Bronchial epithelial cell (primary cell): ENCODE results near the gene KCNK3. TPM values are rescaled to one million over a fixed set of nuclear protein-coding genes. Genes with fewer than 3 reads are reported as not detected.

ENCODE experiments used
- DNase-seq: peaks from one replicate; pipeline ENCODE4 v3.0.0-alpha.2; 2010; ENCODE audit warnings: low read depth
- FAIRE-seq: peaks from 2 replicates; lab custom pipeline; 2011; peaks lifted over from hg19 to GRCh38; lab: Jason Lieb, UNC
- H3K27me3 ChIP-seq: 2 replicates; pipeline ENCODE4 v1.5.1; 2011; ENCODE audit warnings: low read length; ENCODE audit not compliant: control insufficient read depth, insufficient read depth
- H3K36me3 ChIP-seq: 2 replicates; pipeline ENCODE4 v1.5.1; 2011; ENCODE audit warnings: low read length; ENCODE audit not compliant: control insufficient read depth, insufficient read depth
- H3K4me3 ChIP-seq: 2 replicates; pipeline ENCODE4 v1.5.1; 2011; ENCODE audit warnings: mild to moderate bottlenecking, low read depth, low read length, control low read depth
- CTCF ChIP-seq: IDR thresholded peaks from 2 replicates; pipeline ENCODE4 v1.5.1; 2011; ENCODE audit warnings: mild to moderate bottlenecking, moderate library complexity, low read length, control low read depth, inconsistent platforms; ENCODE audit not compliant: insufficient read depth, severe bottlenecking
- total RNA-seq: library from RNA; depleted of rRNA; stranded (reverse); fragments of >200 nt; gene quantifications from 2 replicates; pipeline ENCODE4 v1.2.1, GENCODE V29; 2014

The KCNK3 gene
- total RNA-seq, 1 donor from 2014 or later: not detected

DNA sequence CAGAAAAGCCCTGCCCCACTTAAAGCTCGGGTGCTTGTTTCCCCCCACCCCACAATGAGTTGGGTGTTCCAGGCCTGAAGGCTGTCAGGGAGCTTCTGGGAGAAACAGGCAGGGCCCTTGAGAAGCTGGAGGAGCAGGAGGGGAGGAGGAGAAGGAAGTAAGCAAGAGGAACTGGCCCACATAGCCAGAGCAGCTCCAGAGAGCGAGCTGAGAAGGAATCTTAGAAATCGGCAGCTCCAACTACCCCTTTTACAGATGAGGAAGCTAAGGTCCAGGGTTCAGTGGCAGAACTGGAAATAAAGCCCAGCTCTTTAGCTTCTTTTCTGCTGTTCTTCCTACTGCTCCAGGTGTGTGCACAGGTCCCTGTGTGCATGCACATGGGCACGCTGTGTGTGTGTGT, 12.7 kb upstream of the KCNK3 start:
- Histone ChIP-seq H3K4me3 (no peak overlapping the region), H3K27me3 (peaks cover 8% of the 10 kb centered on the region), H3K36me3 (no peaks in the 10 kb centered on the region)
- no peak for TF ChIP-seq CTCF
- DNase-seq: no peak
- no peak for FAIRE-seq

GRCh38 chr2:26681656-26682055, 10.9 kb upstream of the KCNK3 start:
- peaks cover 13% of the 10 kb centered on the region for H3K27me3 ChIP-seq

GRCh38 chr2:26682155-26682554, 10.4 kb upstream of the KCNK3 start:
- Histone ChIP-seq H3K36me3 (no peaks in the 10 kb centered on the region), H3K27me3 (peaks cover 17% of the 10 kb centered on the region), H3K4me3 (no peak overlapping the region)
- no peak for DNase-seq
- TF ChIP-seq CTCF: no peak
- FAIRE-seq: no peak

More at GRCh38 chr2:26681656-26682055, 10.9 kb upstream of the KCNK3 start:
- H3K36me3 ChIP-seq: no peaks in the 10 kb centered on the region
- no peak for TF ChIP-seq CTCF
- DNase-seq (no peak), FAIRE-seq (no peak)
- no peak overlapping the region for H3K4me3 ChIP-seq

GRCh38 chr2:26683583-26683982, 8.9 kb upstream of the KCNK3 start:
- no peak for DNase-seq
- no peak for FAIRE-seq
- Histone ChIP-seq H3K27me3 (peaks cover 16% of the 10 kb centered on the region), H3K36me3 (no peaks in the 10 kb centered on the region), H3K4me3 (no peak overlapping the region)
- TF ChIP-seq CTCF: no peak

DNA sequence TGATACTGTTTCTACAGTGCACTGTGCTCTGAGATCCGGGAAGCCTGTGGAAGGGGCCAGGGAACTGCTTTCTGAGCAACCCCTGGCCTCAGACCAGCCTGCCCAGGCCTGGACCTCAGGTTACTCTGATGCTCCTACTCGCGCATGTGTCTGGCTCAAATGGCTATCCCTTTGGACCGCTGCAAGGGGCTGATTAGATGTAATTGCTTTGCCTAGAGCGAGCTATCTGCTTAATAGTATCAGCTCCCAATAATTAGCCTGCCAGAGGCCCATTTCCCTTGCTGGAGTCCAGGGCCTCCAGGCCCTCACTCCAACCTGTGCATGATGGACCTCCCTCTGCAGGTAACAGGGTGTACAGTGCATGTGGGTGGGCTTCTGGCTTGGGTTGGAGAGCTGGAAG, 7.2 kb upstream of the KCNK3 start:
- TF ChIP-seq CTCF: no peak
- Histone ChIP-seq H3K4me3 (no peak overlapping the region), H3K36me3 (no peaks in the 10 kb centered on the region), H3K27me3 (peaks cover 14% of the 10 kb centered on the region)
- DNase-seq: no peak
- no peak for FAIRE-seq
